ENCODE results near the gene LEMD2.
"Not testable (repeated sequence)": the region's sequence is repeated elsewhere in the genome, so short reads cannot be mapped to it uniquely, and the experiment has no call there.

LEMD2 gene

GRCh38 chr6:33788694-33789549, at the start of gene LEMD2:
TSS of gene LEMD2 (minus strand) at chr6:33789130. CDS start at chr6:33789116, 14 bp downstream.
- peak; percentile 88 for DNase-seq

- no peak for DNase-seq
Measured at GRCh38 chr6:33837971-33838665, 49.2 kb upstream of the LEMD2 start.

- no peak for DNase-seq
Measured at GRCh38 chr6:33836806-33837469, 48.0 kb upstream of the LEMD2 start.

GRCh38 chr6:33834401-33835392, 45.8 kb upstream of the LEMD2 start:
- no peak for DNase-seq

- no peak for DNase-seq
Measured at GRCh38 chr6:33833599-33833998, 44.7 kb upstream of the LEMD2 start.

- DNase-seq: not testable (repeated sequence)
Measured at GRCh38 chr6:33832831-33833230, 43.9 kb upstream of the LEMD2 start.

- not testable (repeated sequence) for DNase-seq
Measured at GRCh38 chr6:33831725-33832124, 42.8 kb upstream of the LEMD2 start.

GRCh38 chr6:33830635-33831240, 41.8 kb upstream of the LEMD2 start:
- no peak for DNase-seq

- DNase-seq: no peak
Measured at GRCh38 chr6:33828764-33829731, 40.1 kb upstream of the LEMD2 start.

GRCh38 chr6:33828452-33828763, 39.5 kb upstream of the LEMD2 start:
- peak; percentile 15 for DNase-seq

GRCh38 chr6:33827546-33828451, 38.9 kb upstream of the LEMD2 start:
- no peak for DNase-seq

- no peak for DNase-seq
Measured at GRCh38 chr6:33826537-33826936, 37.6 kb upstream of the LEMD2 start.

- peak; percentile 59 for DNase-seq
Measured at GRCh38 chr6:33824461-33825154, 35.7 kb upstream of the LEMD2 start.

GRCh38 chr6:33823806-33824205, 34.9 kb upstream of the LEMD2 start:
- no peak for DNase-seq

GRCh38 chr6:33822575-33823395, 33.9 kb upstream of the LEMD2 start:
- peak; percentile 93 for DNase-seq

- no peak for DNase-seq
Measured at GRCh38 chr6:33820784-33821520, 32.0 kb upstream of the LEMD2 start.

GRCh38 chr6:33820243-33820642, 31.3 kb upstream of the LEMD2 start:
- DNase-seq: no peak
